Pancreas (tissue), 10 donors: ENCODE data around the gene SASH1. TPM values are rescaled to one million over a fixed set of nuclear protein-coding genes. Genes with fewer than 3 reads are reported as not detected.

Source experiments
- ATAC-seq, 4 donors: fragments of 200-7000 bp; cut with Tn5 transposase; one replicate each; pipeline versions ENCODE4 v1.8.0 to v1.9.1; 2020; ENCODE audit warnings: mild to moderate bottlenecking in 4 of 4, moderate library complexity in 4 of 4
- DNase-seq, 6 donors: peaks; one replicate each; pipeline ENCODE4 v3.0.0-alpha.2; 2020
- FAIRE-seq: peaks from 2 replicates; lab custom pipeline; 2012; peaks lifted over from hg19 to GRCh38; lab: Jason Lieb, UNC
- H3K27ac ChIP-seq, 4 donors: fragments of 200-600 bp; sonication (generic); 1 replicate in 3 of 4; 2 replicates in 1 of 4; pipeline versions ENCODE4 v1.5.0 to v1.8.0; 2020
- H3K27me3 ChIP-seq, 4 donors: fragments of 200-600 bp; one replicate each; pipeline ENCODE4 v1.8.0; 2021
- H3K36me3 ChIP-seq, 3 donors: fragments of 200-600 bp; sonication (generic) in 1 of 3; one replicate each; pipeline versions ENCODE4 v1.5.0 to v1.8.0; 2020 to 2021
- H3K4me1 ChIP-seq, 3 donors: fragments of 200-600 bp; one replicate each; pipeline ENCODE4 v1.8.0; 2021
- H3K4me3 ChIP-seq, 4 donors: fragments of 200-600 bp; sonication (generic) in 2 of 4; one replicate each; pipeline versions ENCODE4 v1.5.0 to v1.8.0; 2020 to 2021
- H3K9me3 ChIP-seq, 4 donors: fragments of 200-600 bp; one replicate each; pipeline ENCODE4 v1.8.0; 2021
- CTCF ChIP-seq, 4 donors: fragments of 200-600 bp; sonication (generic) in 3 of 4; IDR thresholded peaks; one replicate each; pipeline versions ENCODE4 v1.5.0 to v1.8.0; 2021; ENCODE audit warnings: antibody characterized with exemption in 4 of 4
- WGBS, 2 donors: extraction: QIAGEN DNeasy Blood & Tissue Kit; methylation state at CpG; one replicate each; pipeline ENCODE4 v1.1.7; 2013; 5-methylcytosine and 5-hydroxymethylcytosine counted together
- intact Hi-C, 3 donors: fragments of 100-400 bp; cut with DNase I; formaldehyde crosslinking; loops; one replicate each; pipeline versions ENCODE4 v1.11.1 to v1.14.2; 2022
- polyA plus RNA-seq, 2 donors: library from polyadenylated mRNA; stranded (reverse); fragments of 200-250 nt; gene quantifications; one replicate each; pipeline ENCODE4 v1.2.3, GENCODE V29; 2013
- total RNA-seq, 6 donors: library from RNA; stranded (reverse); fragmentation: NEBNext Ultra II Directional in 4 of 6; extraction: Animal tissue kit (Norgen Biotek cat#: 25700) in 4 of 6; gene quantifications; one replicate each; pipeline versions ENCODE4 v1.2.1 to v1.2.4, GENCODE V29; 2021 to 2023
- donor health status: healthy with polysubstance abuse.
- donor health status: DM: no; HTN: no; CAD: no; lungs with moderate emphysema.
- donor health status: DM: no; HTN: no; CAD: no.
- donor health status: control.
- donor health status: control.
- donor health status: Bipolar disorder and iron deficiency.
- donor health status: DM: yes; HTN: yes; CAD: no.
- donor health status: DM: no; HTN: no; CAD: no.
- donor health status: DM: no; HTN: no; CAD: no.
- donor health status: DM: yes; HTN: yes; CAD: no.

SASH1 gene
- total and polyA plus RNA-seq, 8 donors, result 5.1 to 15.3 (median 8.9) TPM

DNA sequence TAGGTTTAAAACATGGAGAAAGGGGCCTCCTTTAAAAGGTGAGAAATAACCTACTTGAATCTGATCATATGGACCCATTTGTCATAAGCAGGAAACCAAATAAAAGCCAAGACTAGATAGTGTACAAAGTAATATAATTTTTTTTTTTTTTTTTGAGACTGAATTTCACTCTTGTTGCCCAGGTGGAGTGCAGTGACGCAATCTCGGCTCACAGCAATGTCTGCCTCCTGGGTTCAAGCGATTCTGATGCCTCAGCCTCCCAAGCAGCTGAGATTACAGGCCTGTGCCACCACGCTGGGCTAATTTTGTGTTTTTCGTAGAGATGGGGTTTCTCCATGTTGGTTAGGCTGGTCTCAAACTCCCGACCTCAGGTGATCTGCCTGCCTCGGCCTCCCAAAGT, 89.2 kb downstream of the SASH1 start:
- FAIRE-seq (no peak), ATAC-seq (no peak), DNase-seq (no peak)
- no peak for TF ChIP-seq CTCF (IDR thresholded peaks at IDR 0.05)
- no peak overlapping the region for H3K4me3 ChIP-seq
- H3K27ac ChIP-seq, result no peak overlapping the region
- H3K4me1 ChIP-seq, result no peaks in the 10 kb centered on the region
- H3K27me3 ChIP-seq, result no peaks in the 10 kb centered on the region
- H3K9me3 ChIP-seq, result no peaks in the 10 kb centered on the region
- H3K36me3 ChIP-seq, result no peaks in the 10 kb centered on the region
- 91 to 94% methylated on average over 7 of the region's 7 CpGs for WGBS, 2 donors
- intact Hi-C loops, result no loop called here

- H3K36me3 ChIP-seq, result no peaks in the 10 kb centered on the region
- no peak overlapping the region for H3K4me3 ChIP-seq
- no peaks in the 10 kb centered on the region for H3K4me1 ChIP-seq
- no peak overlapping the region for H3K27ac ChIP-seq
- ATAC-seq (peak in 1 of 4 donors; percentile 11), FAIRE-seq (no peak), DNase-seq (no peak)
- no peak for TF ChIP-seq CTCF (IDR thresholded peaks at IDR 0.05)
- 72 to 80% methylated on average over 5 of the region's 5 CpGs for WGBS, 2 donors
- H3K27me3 ChIP-seq, result no peaks in the 10 kb centered on the region
- no peaks in the 10 kb centered on the region for H3K9me3 ChIP-seq
- intact Hi-C loops, result no loop called here
These were observed 90.0 kb downstream of the SASH1 start for GRCh38 chr6:148432462-148433195.

GRCh38 chr6:148435386-148435785, 92.7 kb downstream of the SASH1 start:
- FAIRE-seq, result no peak
- TF ChIP-seq CTCF (IDR thresholded peaks at IDR 0.05), result no peak
- no peak for ATAC-seq
- no peaks in the 10 kb centered on the region for H3K4me1 ChIP-seq
- H3K27me3 ChIP-seq, result no peaks in the 10 kb centered on the region
- intact Hi-C loops, result no loop called here
- no peak overlapping the region for H3K4me3 ChIP-seq
- DNase-seq, result no peak
- no peak overlapping the region for H3K27ac ChIP-seq
- no peaks in the 10 kb centered on the region for H3K36me3 ChIP-seq
- WGBS, 2 donors, result 56 to 68% methylated on average over 2 of the region's 2 CpGs
- no peaks in the 10 kb centered on the region for H3K9me3 ChIP-seq

GRCh38 chr6:148436466-148436865, 93.8 kb downstream of the SASH1 start:
- WGBS, 2 donors, result 93 to 100% methylated on average over 1 of the region's 1 CpG
- Histone ChIP-seq H3K27ac (no peak overlapping the region), H3K36me3 (no peaks in the 10 kb centered on the region), H3K4me3 (no peak overlapping the region), H3K9me3 (no peaks in the 10 kb centered on the region), H3K27me3 (no peaks in the 10 kb centered on the region), H3K4me1 (no peaks in the 10 kb centered on the region)
- no peak for ATAC-seq
- TF ChIP-seq CTCF (IDR thresholded peaks at IDR 0.05), result no peak
- intact Hi-C loops, result no loop called here
- no peak for FAIRE-seq
- DNase-seq, result no peak

DNA sequence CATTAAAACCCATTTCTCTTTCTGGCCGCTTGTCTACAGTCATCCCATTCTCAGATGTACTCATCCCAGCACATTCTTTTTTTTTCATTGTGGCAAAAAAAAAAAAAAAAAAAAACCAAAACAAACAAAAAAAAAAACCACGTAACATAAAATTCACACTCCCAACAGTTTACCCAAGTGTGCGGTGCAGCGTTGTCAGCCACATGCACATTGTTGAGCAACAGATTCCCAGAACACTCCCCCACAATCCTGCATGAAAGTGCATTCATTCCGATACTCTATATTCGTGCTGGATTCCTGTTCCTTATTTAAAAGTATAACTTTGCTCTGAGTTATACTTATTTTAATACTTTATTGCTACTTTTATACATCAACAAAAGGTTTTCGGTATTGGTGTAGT, 96.0 kb downstream of the SASH1 start:
- Histone ChIP-seq H3K4me1 (no peaks in the 10 kb centered on the region), H3K4me3 (no peak overlapping the region), H3K27me3 (no peaks in the 10 kb centered on the region), H3K9me3 (no peaks in the 10 kb centered on the region), H3K27ac (no peak overlapping the region), H3K36me3 (no peaks in the 10 kb centered on the region)
- no peak for DNase-seq
- TF ChIP-seq CTCF (IDR thresholded peaks at IDR 0.05), result no peak
- no peak for FAIRE-seq
- intact Hi-C loops, result no loop called here
- 85 to 88% methylated on average over 7 of the region's 7 CpGs for WGBS, 2 donors
- ATAC-seq, result no peak
